Loucy (cell line): ENCODE results near the gene IFI6.

Experiments used
- H2AFZ ChIP-seq: fragments of 200-600 bp; sonication (generic); 2 replicates; pipeline ENCODE4 v1.6.0; 2016; ENCODE audit warnings: antibody characterized with exemption, mild to moderate bottlenecking, low read length, moderate library complexity
- H3F3A ChIP-seq: fragments of 200-600 bp; 2 replicates; pipeline ENCODE4 v1.6.0; 2016; ENCODE audit warnings: antibody characterized with exemption, low read depth, mild to moderate bottlenecking
- H3K27me3 ChIP-seq: fragments of 200-600 bp; sonication (generic); 2 replicates; pipeline ENCODE4 v1.6.1; 2014; ENCODE audit warnings: low read length, mild to moderate bottlenecking; ENCODE audit not compliant: insufficient read depth, poor library complexity, severe bottlenecking
- H3K36me3 ChIP-seq: fragments of 200-600 bp; sonication (generic); 2 replicates; pipeline ENCODE4 v1.6.1; 2016; ENCODE audit warnings: low read length; ENCODE audit not compliant: insufficient read depth
- H3K4me1 ChIP-seq: fragments of 200-600 bp; sonication (generic); 2 replicates; pipeline ENCODE4 v1.5.1; 2014; ENCODE audit warnings: low read length, mild to moderate bottlenecking; ENCODE audit not compliant: insufficient read depth, poor library complexity, severe bottlenecking
- H3K4me2 ChIP-seq: fragments of 200-600 bp; sonication (generic); 2 replicates; pipeline ENCODE4 v1.6.0; 2014; ENCODE audit warnings: antibody characterized with exemption, low read length, low read depth, mild to moderate bottlenecking; ENCODE audit not compliant: poor library complexity, severe bottlenecking
- H3K4me3 ChIP-seq: fragments of 200-600 bp; sonication (generic); 2 replicates; pipeline ENCODE4 v1.5.1; 2014; ENCODE audit warnings: low read length, mild to moderate bottlenecking, mixed read lengths; ENCODE audit not compliant: poor library complexity, severe bottlenecking
- H3K79me2 ChIP-seq: fragments of 200-600 bp; sonication (generic); 2 replicates; pipeline ENCODE4 v1.6.1; 2014; ENCODE audit warnings: low read length; ENCODE audit not compliant: insufficient read depth
- H3K9ac ChIP-seq: fragments of 200-600 bp; sonication (generic); 2 replicates; pipeline ENCODE4 v1.6.0; 2014; ENCODE audit warnings: mild to moderate bottlenecking, low read depth, low read length, moderate library complexity; ENCODE audit not compliant: poor library complexity, severe bottlenecking
- H3K9me2 ChIP-seq: fragments of 200-600 bp; sonication (generic); replicated peaks from 2 replicates; pipeline ENCODE4 v1.6.1; 2016; ENCODE audit warnings: low read depth, low read length, mixed read lengths
- H3K9me3 ChIP-seq: fragments of 200-600 bp; sonication (generic); 2 replicates; pipeline ENCODE4 v1.6.1; 2014; ENCODE audit warnings: mild to moderate bottlenecking, antibody characterized with exemption, low read length, low read depth; ENCODE audit not compliant: insufficient read depth
- H4K20me1 ChIP-seq: fragments of 200-600 bp; sonication (generic); 2 replicates; pipeline ENCODE4 v1.6.0; 2014; ENCODE audit warnings: antibody characterized with exemption, low read length, mild to moderate bottlenecking; ENCODE audit not compliant: insufficient read depth, poor library complexity, severe bottlenecking
- CTCF ChIP-seq: fragments of 200-600 bp; sonication (generic); conservative IDR thresholded peaks from 2 replicates; pipeline ENCODE4 v1.5.1; 2014; ENCODE audit warnings: mild to moderate bottlenecking, antibody characterized with exemption, low read length
- EZH2phosphoT487 ChIP-seq: fragments of 200-600 bp; IDR thresholded peaks from 2 replicates; pipeline ENCODE4 v1.6.1; 2018; ENCODE audit warnings: antibody characterized with exemption, mild to moderate bottlenecking, moderate library complexity, borderline replicate concordance

IFI6 gene

GRCh38 chr1:27664291-27664690, 7.7 kb downstream of the IFI6 start:
- TF ChIP-seq CTCF (no peak), EZH2phosphoT487 (no peak)
- Histone ChIP-seq H3F3A (no peaks in the 10 kb centered on the region), H3K79me2 (peaks cover 10% of the 10 kb centered on the region; the same call in 1 of the 2 replicates), H4K20me1 (no peaks in the 10 kb centered on the region), H3K4me3 (no peak overlapping the region), H2AFZ (no peak overlapping the region), H3K9me3 (no peaks in the 10 kb centered on the region), H3K36me3 (no peaks in the 10 kb centered on the region), H3K9me2 (no peaks in the 10 kb centered on the region), H3K4me2 (no peak overlapping the region), H3K9ac (no peak overlapping the region), H3K27me3 (no peaks in the 10 kb centered on the region), H3K4me1 (peaks cover 33% of the 10 kb centered on the region)

- Histone ChIP-seq H3K9ac (peak overlapping the region; percentile 88), H3K4me2 (peak overlapping the region; percentile 94), H3F3A (no peaks in the 10 kb centered on the region), H3K9me3 (no peaks in the 10 kb centered on the region), H4K20me1 (no peaks in the 10 kb centered on the region), H3K4me3 (peak overlapping the region; percentile 70), H3K4me1 (peaks cover 42% of the 10 kb centered on the region), H3K27me3 (no peaks in the 10 kb centered on the region), H3K79me2 (peaks cover 10% of the 10 kb centered on the region; the same call in 1 of the 2 replicates), H3K36me3 (no peaks in the 10 kb centered on the region), H3K9me2 (no peaks in the 10 kb centered on the region), H2AFZ (0 out of 2 replicates have a peak overlapping the region, but pooled peaks have one; percentile 23)
- TF ChIP-seq CTCF (peak; percentile 88), EZH2phosphoT487 (no peak)
These were observed 9.1 kb downstream of the IFI6 start for GRCh38 chr1:27662707-27663393.

- Histone ChIP-seq H3K9ac (peak overlapping the region; percentile 88), H3K4me3 (peak overlapping the region; percentile 70), H3K4me1 (peaks cover 42% of the 10 kb centered on the region)
These were observed 9.7 kb downstream of the IFI6 start for GRCh38 chr1:27662261-27662660.

More at GRCh38 chr1:27662261-27662660, 9.7 kb downstream of the IFI6 start:
- Histone ChIP-seq H2AFZ (no peak overlapping the region), H4K20me1 (no peaks in the 10 kb centered on the region), H3K4me2 (peak overlapping the region; percentile 94), H3K36me3 (no peaks in the 10 kb centered on the region), H3K9me2 (no peaks in the 10 kb centered on the region), H3F3A (no peaks in the 10 kb centered on the region), H3K79me2 (peaks cover 10% of the 10 kb centered on the region; the same call in 1 of the 2 replicates), H3K27me3 (no peaks in the 10 kb centered on the region), H3K9me3 (no peaks in the 10 kb centered on the region)
- TF ChIP-seq CTCF (no peak), EZH2phosphoT487 (no peak)
